NCI-H2196 treated with DMSO at 0.1 percent for 48 hours (cell line): ENCODE data around the gene GOLGA1.
"Not testable (repeated sequence)": the region's sequence is repeated elsewhere in the genome, so short reads cannot be mapped to it uniquely, and the experiment has no call there.

ENCODE experiments used
- DNase-seq: peaks from one replicate; lab custom pipeline; 2025; ENCODE audit not compliant: unreplicated experiment; lab: John Stamatoyannopoulos, UW

The GOLGA1 gene

GRCh38 chr9:124940521-124940893 lies 376 bp downstream of the GOLGA1 start:
- DNase-seq: peak; percentile 59

- no peak for DNase-seq
Measured at GRCh38 chr9:124939944-124940343, 939 bp downstream of the GOLGA1 start.

- no peak for DNase-seq
Measured at GRCh38 chr9:124934290-124934689, 6.6 kb downstream of the GOLGA1 start.

- DNase-seq: no peak
Measured at GRCh38 chr9:124932333-124932732, 8.6 kb downstream of the GOLGA1 start.

- DNase-seq: no peak
Measured at GRCh38 chr9:124929464-124929863, 11.4 kb downstream of the GOLGA1 start.

GRCh38 chr9:124928116-124928515 lies 12.8 kb downstream of the GOLGA1 start:
- DNase-seq: no peak

- DNase-seq: not testable (repeated sequence)
Measured at GRCh38 chr9:124920394-124920793, 20.5 kb downstream of the GOLGA1 start.

GRCh38 chr9:124914753-124915405 lies 26.0 kb downstream of the GOLGA1 start:
- no peak for DNase-seq

- DNase-seq: no peak
Measured at GRCh38 chr9:124913378-124913777, 27.5 kb downstream of the GOLGA1 start.

- no peak for DNase-seq
Measured at GRCh38 chr9:124911766-124912165, 29.1 kb downstream of the GOLGA1 start.

- no peak for DNase-seq
Measured at GRCh38 chr9:124908098-124908497, 32.8 kb downstream of the GOLGA1 start.

- no peak for DNase-seq
Measured at GRCh38 chr9:124906966-124907365, 33.9 kb downstream of the GOLGA1 start.

GRCh38 chr9:124899845-124900244 lies 41.0 kb downstream of the GOLGA1 start:
- no peak for DNase-seq

GRCh38 chr9:124897570-124898460 lies 43.1 kb downstream of the GOLGA1 start:
- no peak for DNase-seq

GRCh38 chr9:124894741-124895170 lies 46.1 kb downstream of the GOLGA1 start:
- DNase-seq: no peak

- DNase-seq: no peak
Measured at GRCh38 chr9:124894035-124894740, 46.7 kb downstream of the GOLGA1 start.

- no peak for DNase-seq
Measured at GRCh38 chr9:124890179-124890578, 50.7 kb downstream of the GOLGA1 start.

GRCh38 chr9:124889006-124889405 lies 51.9 kb downstream of the GOLGA1 start:
- no peak for DNase-seq

GRCh38 chr9:124887832-124888231 lies 53.1 kb downstream of the GOLGA1 start:
- DNase-seq: no peak

GRCh38 chr9:124886866-124887492 lies 53.9 kb downstream of the GOLGA1 start:
- no peak for DNase-seq

- DNase-seq: no peak
Measured at GRCh38 chr9:124886461-124886860, 54.4 kb downstream of the GOLGA1 start.
